ENCODE measurements around the gene PTP4A1. TPM values are rescaled to one million over a fixed set of nuclear protein-coding genes. Genes with fewer than 3 reads are reported as not detected.

Gene PTP4A1
- total and polyA plus RNA-seq, 8 donors = 5.4 to 77.8 (median 31.0) TPM

DNA sequence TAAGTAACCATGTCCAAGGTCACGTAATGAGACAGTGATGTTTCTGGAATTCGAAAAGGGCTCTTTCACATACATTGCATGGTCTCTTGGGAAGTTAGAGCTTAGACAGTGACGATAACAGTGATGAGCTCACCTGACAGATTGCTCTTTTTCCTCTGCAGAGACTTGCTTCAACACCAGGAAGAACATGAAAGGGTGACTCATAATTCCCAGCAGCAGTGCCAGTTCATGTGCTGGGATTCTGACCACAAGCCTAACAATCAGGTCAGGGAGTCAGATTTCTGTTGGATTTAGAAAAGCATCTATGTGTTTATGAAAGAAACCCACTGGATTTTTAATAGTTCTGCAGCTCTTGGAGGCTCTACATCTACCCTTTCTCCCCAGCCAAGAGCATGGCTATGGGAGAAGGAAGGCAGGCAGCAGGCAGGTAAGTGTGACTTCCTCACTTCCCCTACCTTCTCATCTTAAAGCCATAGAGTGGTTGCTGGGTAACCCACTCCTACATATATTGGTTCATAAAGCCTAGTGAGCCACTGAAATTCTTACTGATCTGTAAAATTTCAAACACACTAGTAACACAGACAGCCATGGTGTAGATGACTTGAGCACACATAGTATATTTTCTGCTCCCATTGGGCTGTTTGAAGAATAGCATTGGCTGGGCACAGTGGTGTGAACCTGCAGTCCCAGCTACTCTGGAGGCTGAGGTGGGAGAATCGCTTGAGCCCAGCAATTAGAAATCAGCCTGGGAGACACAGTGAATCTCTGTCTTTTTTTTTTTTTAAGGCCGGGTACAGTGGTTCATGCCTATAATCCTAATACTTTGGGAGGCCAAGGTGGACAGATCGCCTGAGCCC lies 44.4 kb upstream of the PTP4A1 start:
- Histone ChIP-seq H3K27ac (peak overlapping the region in 3 of 4 donors; percentile 1 to 84 (median 70)), H3K27me3 (no peaks in the 10 kb centered on the region), H3K4me1 (peaks cover 5 to 21% (median 7%) of the 10 kb centered on the region in 3 donors), H3K36me3 (no peaks in the 10 kb centered on the region), H3K9me3 (no peaks in the 10 kb centered on the region), H3K4me3 (peak overlapping the region in 1 of 4 donors; percentile 8)
- ATAC-seq (peak; percentile 92 to 97 (median 96)), DNase-seq (peak in 4 of 6 donors; percentile 66 to 90 (median 71)), FAIRE-seq (no peak)
- intact Hi-C loops (cut with DNase I) = loop anchor here in 1 of 3 donors (10.0 kb wide), 2 partner anchors 47 to 63 kb away; partner anchors contain the start of genes LOC128125822 and PTP4A1
- TF ChIP-seq, protein P1, sequence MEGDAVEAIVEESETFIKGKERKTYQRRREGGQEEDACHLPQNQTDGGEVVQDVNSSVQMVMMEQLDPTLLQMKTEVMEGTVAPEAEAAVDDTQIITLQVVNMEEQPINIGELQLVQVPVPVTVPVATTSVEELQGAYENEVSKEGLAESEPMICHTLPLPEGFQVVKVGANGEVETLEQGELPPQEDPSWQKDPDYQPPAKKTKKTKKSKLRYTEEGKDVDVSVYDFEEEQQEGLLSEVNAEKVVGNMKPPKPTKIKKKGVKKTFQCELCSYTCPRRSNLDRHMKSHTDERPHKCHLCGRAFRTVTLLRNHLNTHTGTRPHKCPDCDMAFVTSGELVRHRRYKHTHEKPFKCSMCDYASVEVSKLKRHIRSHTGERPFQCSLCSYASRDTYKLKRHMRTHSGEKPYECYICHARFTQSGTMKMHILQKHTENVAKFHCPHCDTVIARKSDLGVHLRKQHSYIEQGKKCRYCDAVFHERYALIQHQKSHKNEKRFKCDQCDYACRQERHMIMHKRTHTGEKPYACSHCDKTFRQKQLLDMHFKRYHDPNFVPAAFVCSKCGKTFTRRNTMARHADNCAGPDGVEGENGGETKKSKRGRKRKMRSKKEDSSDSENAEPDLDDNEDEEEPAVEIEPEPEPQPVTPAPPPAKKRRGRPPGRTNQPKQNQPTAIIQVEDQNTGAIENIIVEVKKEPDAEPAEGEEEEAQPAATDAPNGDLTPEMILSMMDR (IDR thresholded peaks at IDR 0.05) = no peak
- 72 to 73% methylated on average over 6 of the region's 6 CpGs for WGBS, 2 donors

DNA sequence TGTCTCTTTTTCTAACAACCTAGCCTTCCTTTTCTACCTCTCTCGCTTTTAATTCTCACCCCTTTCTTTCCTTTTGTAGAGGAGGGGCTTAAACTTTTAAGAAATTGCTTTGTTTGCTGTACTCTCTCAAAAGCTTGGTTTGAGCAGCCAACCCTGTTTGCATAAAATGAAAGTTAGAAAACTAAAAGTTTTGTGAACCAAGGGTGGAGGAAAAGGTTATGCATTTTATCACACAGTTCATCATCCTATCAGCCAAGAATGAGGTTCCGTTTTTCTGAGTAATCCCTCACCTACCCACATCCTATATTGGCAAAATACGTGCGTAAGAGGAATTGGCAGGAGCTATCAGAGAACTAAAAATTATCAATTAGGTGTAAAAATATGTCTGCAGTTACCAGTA lies 42.8 kb upstream of the PTP4A1 start:
- WGBS, 2 donors = 49 to 50% methylated on average over 4 of the region's 4 CpGs
- no peak overlapping the region for H3K4me3 ChIP-seq
- TF ChIP-seq, protein P1 (IDR thresholded peaks at IDR 0.05) = no peak
- H3K27ac ChIP-seq = peak overlapping the region in 1 of 4 donors; percentile 30
- no peak for DNase-seq
- no peaks in the 10 kb centered on the region for H3K9me3 ChIP-seq
- no peak for FAIRE-seq
- peaks cover 5 to 20% (median 6%) of the 10 kb centered on the region in 3 donors for H3K4me1 ChIP-seq
- no peaks in the 10 kb centered on the region for H3K36me3 ChIP-seq
- ATAC-seq = no peak
- intact Hi-C loops (cut with DNase I) = loop anchor here in 1 of 3 donors (10.0 kb wide), 2 partner anchors 45 to 65 kb away; partner anchors contain the start of genes LOC128125822 and PTP4A1
- no peaks in the 10 kb centered on the region for H3K27me3 ChIP-seq

DNA sequence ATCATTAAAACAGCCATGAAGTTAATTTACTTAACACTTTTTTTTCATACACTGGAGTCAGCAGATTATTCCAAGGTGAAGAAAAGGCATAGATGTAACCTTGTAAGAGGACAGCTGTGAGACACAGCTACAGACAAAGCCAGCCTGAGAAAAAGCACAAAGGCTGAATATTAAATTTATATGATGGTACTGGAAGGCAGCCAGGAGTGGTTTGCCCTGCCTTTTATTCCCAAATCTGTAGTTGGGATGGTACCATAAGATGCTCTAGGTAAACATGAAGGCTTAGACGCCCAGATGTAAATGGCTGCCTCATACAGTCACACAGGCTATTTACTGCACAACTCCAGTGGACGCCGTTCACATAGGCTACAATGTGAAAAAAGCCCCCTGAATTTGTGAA lies 42.1 kb upstream of the PTP4A1 start:
- Histone ChIP-seq H3K27me3 (no peaks in the 10 kb centered on the region), H3K4me1 (peaks cover 5 to 20% (median 6%) of the 10 kb centered on the region in 3 donors), H3K27ac (no peak overlapping the region), H3K36me3 (no peaks in the 10 kb centered on the region), H3K4me3 (no peak overlapping the region), H3K9me3 (no peaks in the 10 kb centered on the region)
- intact Hi-C loops (cut with DNase I) = no loop called here
- 92 to 96% methylated on average over 3 of the region's 3 CpGs for WGBS, 2 donors
- DNase-seq = no peak
- ATAC-seq = no peak
- FAIRE-seq = no peak
- TF ChIP-seq, protein P1 (IDR thresholded peaks at IDR 0.05) = no peak

DNA sequence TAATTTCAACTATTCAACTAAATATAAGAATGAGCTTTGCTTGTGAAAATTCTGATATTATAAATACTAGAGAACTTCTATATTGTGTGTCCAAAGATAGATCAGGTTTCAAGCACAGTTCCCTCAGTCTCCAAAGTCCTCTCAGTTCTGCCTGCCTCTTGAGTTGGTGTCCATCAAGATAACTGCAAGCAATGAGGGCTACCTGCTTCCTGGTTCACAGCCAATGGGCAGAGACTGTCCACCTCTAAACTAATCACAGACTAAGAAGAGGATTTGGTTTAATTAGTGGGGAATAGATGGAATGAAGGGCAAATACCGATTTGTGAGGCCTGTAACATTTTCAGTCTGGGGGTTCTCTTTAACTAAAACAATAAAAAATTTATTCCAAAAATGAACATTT lies 41.3 kb upstream of the PTP4A1 start:
- H3K36me3 ChIP-seq = no peaks in the 10 kb centered on the region
- FAIRE-seq (no peak), DNase-seq (no peak), ATAC-seq (no peak)
- intact Hi-C loops (cut with DNase I) = no loop called here
- peaks cover 5 to 20% (median 6%) of the 10 kb centered on the region in 3 donors for H3K4me1 ChIP-seq
- H3K4me3 ChIP-seq = no peak overlapping the region
- H3K27me3 ChIP-seq = no peaks in the 10 kb centered on the region
- H3K9me3 ChIP-seq = no peaks in the 10 kb centered on the region
- H3K27ac ChIP-seq = no peak overlapping the region
- TF ChIP-seq, protein P1 (IDR thresholded peaks at IDR 0.05) = no peak
- WGBS, 2 donors = 96 to 97% methylated on average over 1 of the region's 1 CpG

DNA sequence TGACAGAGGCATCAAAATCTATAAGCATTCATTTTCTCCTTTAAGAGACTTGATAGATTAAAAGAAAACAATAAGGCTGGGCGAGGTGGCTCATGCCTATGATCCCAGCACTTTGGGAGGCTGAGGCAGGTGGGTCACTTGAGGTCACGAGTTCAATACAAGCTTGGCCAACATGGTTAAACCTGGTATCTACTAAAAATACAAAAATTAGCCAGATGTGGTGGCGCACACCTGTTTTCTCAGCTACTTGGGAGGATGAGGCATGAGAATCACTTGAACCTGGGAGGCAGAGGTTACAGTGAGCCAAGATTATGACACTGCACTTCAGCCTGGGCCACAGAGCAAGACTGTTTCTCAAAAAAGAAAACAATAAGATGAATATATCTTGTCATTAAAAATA lies 39.3 kb upstream of the PTP4A1 start:
- no peaks in the 10 kb centered on the region for H3K36me3 ChIP-seq
- TF ChIP-seq, protein P1 (IDR thresholded peaks at IDR 0.05) = no peak
- intact Hi-C loops (cut with DNase I) = no loop called here
- H3K4me3 ChIP-seq = no peak overlapping the region
- FAIRE-seq (no peak), ATAC-seq (no peak), DNase-seq (no peak)
- H3K9me3 ChIP-seq = no peaks in the 10 kb centered on the region
- H3K27ac ChIP-seq = no peak overlapping the region
- H3K4me1 ChIP-seq = peaks cover 0 to 20% (median 3%) of the 10 kb centered on the region in 3 donors
- H3K27me3 ChIP-seq = no peaks in the 10 kb centered on the region
- 89 to 94% methylated on average over 3 of the region's 3 CpGs for WGBS, 2 donors
